Gastrocnemius medialis (tissue), 4 donors: ENCODE results near the gene TANC1. TPM values are rescaled to one million over a fixed set of nuclear protein-coding genes. Genes with fewer than 3 reads are reported as not detected.
"Not testable (repeated sequence)": the region's sequence is repeated elsewhere in the genome, so short reads cannot be mapped to it uniquely, and the experiment has no call there.

Source experiments
- ATAC-seq, 2 donors: fragments of 150-250 bp; one replicate each; pipeline ENCODE4 v1.9.1; 2016
- DNase-seq, 2 donors: peaks; one replicate each; pipeline ENCODE4 v3.0.0-alpha.2; 2019
- H3K27ac ChIP-seq, 4 donors: fragments of 200-600 bp; sonication (generic); 1 replicate in 1 of 4; 2 replicates in 3 of 4; pipeline ENCODE4 v1.5.1; 2016 to 2018; ENCODE audit warnings: mild to moderate bottlenecking in 2 of 4, moderate library complexity in 1 of 4
- H3K27me3 ChIP-seq, 3 donors: fragments of 200-600 bp; sonication (generic) in 2 of 3; 1 replicate in 1 of 3; 2 replicates in 2 of 3; pipeline versions ENCODE4 v1.5.1 to v1.6.0; 2016 to 2019; ENCODE audit warnings: mild to moderate bottlenecking in 1 of 3, moderate library complexity in 1 of 3
- H3K36me3 ChIP-seq, 2 donors: fragments of 200-600 bp; sonication (generic) in 1 of 2; one replicate each; pipeline ENCODE4 v1.5.1; 2017 to 2018
- H3K4me1 ChIP-seq, 2 donors: fragments of 200-600 bp; sonication (generic) in 1 of 2; one replicate each; pipeline ENCODE4 v1.5.1; 2016 to 2017; ENCODE audit warnings: mild to moderate bottlenecking in 2 of 2
- H3K4me3 ChIP-seq, 4 donors: fragments of 200-600 bp; sonication (generic) in 3 of 4; 1 replicate in 1 of 4; 2 replicates in 3 of 4; pipeline ENCODE4 v1.5.1; 2016 to 2019; ENCODE audit warnings: mild to moderate bottlenecking in 2 of 4
- H3K9me3 ChIP-seq, 3 donors: fragments of 200-600 bp; sonication (generic) in 2 of 3; 1 replicate in 1 of 3; 2 replicates in 2 of 3; pipeline ENCODE4 v1.5.1; 2016 to 2019
- POLR2A ChIP-seq, 2 donors: fragments of 450-650 bp; IDR thresholded peaks; one replicate each; pipeline ENCODE4 v1.6.1; 2017; ENCODE audit warnings: antibody characterized with exemption in 2 of 2, mild to moderate bottlenecking in 2 of 2, moderate library complexity in 2 of 2
- in situ Hi-C, 4 donors: fragments of 200-750 bp; cut with MboI; loops; one replicate each; pipeline versions ENCODE4 v1.15.0 to v1.8.0; 2017; ENCODE audit warnings: low sequenced_read_pairs in 4 of 4
- intact Hi-C: fragments of 100-400 bp; cut with DNase I; formaldehyde crosslinking; loops from one replicate; pipeline ENCODE4 v1.15.1; 2023; ENCODE audit warnings: low total_unique reads
- total RNA-seq, 4 donors: library from RNA; depleted of rRNA; stranded (reverse); fragments of >200 nt; gene quantifications; one replicate each; pipeline versions ENCODE4 v1.1.0 to v1.2.3, GENCODE V29; 2016
- TF ChIP-seq, protein P1 (sequence below), 5 experiments: fragments of 450-650 bp in 3 of 5; fragments of 200-600 bp in 2 of 5; sonication (generic) in 2 of 5; IDR thresholded peaks in 4 of 5; conservative IDR thresholded peaks in 1 of 5; 1 replicate in 4 of 5; 2 replicates in 1 of 5; pipeline ENCODE4 v1.5.1; 2016 to 2019; ENCODE audit warnings: antibody characterized with exemption in 5 of 5, mild to moderate bottlenecking in 3 of 5, moderate library complexity in 3 of 5

TANC1 gene
- total RNA-seq, 4 donors from 2014 or later: 5.1 to 9.9 (median 5.4) TPM

DNA sequence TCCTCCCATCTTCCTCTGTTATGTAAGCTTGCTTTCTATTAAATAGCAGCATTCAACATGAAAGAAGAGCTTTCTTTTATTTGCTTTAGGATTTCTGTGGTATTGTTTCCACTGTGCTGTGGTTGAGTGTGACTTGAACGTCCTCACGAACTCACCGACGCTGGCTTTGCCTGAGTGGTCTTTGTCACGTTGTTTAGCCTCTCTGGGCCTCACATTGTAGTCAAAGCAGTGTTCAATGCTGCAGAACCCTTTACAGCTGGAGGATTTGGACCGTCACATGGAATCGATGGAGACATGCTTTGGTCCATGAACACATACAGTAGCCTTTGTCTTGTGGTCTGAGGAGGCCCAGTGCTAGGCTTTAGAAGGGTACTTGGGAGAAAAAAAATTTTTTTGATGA is 66.3 kb downstream of the TANC1 start:
- no peaks in the 10 kb centered on the region for H3K9me3 ChIP-seq
- H3K36me3 ChIP-seq: no peaks in the 10 kb centered on the region
- DNase-seq (no peak), ATAC-seq (no peak)
- intact Hi-C loops (no loop called here), in situ Hi-C loops (no loop called here)
- H3K4me1 ChIP-seq: peaks cover 15 to 23% of the 10 kb centered on the region in 2 donors
- no peaks in the 10 kb centered on the region for H3K27me3 ChIP-seq
- no peak overlapping the region for H3K27ac ChIP-seq
- no peak overlapping the region for H3K4me3 ChIP-seq
- TF ChIP-seq POLR2A (IDR thresholded peaks at IDR 0.05): no peak
- TF ChIP-seq, protein P1, sequence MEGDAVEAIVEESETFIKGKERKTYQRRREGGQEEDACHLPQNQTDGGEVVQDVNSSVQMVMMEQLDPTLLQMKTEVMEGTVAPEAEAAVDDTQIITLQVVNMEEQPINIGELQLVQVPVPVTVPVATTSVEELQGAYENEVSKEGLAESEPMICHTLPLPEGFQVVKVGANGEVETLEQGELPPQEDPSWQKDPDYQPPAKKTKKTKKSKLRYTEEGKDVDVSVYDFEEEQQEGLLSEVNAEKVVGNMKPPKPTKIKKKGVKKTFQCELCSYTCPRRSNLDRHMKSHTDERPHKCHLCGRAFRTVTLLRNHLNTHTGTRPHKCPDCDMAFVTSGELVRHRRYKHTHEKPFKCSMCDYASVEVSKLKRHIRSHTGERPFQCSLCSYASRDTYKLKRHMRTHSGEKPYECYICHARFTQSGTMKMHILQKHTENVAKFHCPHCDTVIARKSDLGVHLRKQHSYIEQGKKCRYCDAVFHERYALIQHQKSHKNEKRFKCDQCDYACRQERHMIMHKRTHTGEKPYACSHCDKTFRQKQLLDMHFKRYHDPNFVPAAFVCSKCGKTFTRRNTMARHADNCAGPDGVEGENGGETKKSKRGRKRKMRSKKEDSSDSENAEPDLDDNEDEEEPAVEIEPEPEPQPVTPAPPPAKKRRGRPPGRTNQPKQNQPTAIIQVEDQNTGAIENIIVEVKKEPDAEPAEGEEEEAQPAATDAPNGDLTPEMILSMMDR (IDR thresholded peaks at IDR 0.05 in 4 of 5, conservative IDR thresholded peaks at IDR 0.05 in 1 of 5): no peak

DNA sequence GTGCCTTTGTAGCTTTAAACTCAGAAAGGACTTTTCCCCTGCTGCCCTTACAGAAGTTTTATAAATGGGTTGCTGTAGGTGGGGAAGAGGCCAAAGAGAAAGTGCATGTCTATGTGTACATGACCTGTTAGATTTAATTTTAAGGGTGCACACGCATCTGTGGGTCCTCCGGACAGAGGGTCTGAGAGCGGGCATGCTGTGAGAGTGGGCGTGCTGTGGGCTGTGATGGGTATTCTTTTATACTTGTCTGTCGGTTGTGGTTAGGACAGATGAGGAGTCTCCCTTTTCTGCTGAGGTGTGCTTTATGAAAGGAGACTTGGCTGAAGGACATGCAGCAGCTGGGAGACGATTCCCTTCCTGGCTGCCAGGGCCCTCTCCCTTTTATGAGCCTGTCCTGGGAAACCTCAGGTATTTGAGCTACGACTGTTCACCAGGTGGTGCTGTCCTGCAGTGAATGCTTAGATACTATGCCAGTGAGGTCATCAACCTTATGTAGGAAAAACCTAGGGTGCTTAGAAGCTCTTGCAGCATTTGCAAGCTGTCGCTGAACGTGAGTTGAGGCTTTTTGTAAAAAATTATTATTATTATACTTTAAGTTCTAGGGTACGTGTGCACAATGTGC is 67.5 kb downstream of the TANC1 start:
- Histone ChIP-seq H3K4me3 (no peak overlapping the region), H3K27me3 (no peaks in the 10 kb centered on the region), H3K36me3 (no peaks in the 10 kb centered on the region), H3K4me1 (peaks cover 8 to 14% of the 10 kb centered on the region in 2 donors), H3K9me3 (no peaks in the 10 kb centered on the region), H3K27ac (no peak overlapping the region)
- DNase-seq: no peak
- intact Hi-C loops: no loop called here
- in situ Hi-C loops: no loop called here
- TF ChIP-seq, protein P1 (IDR thresholded peaks at IDR 0.05 in 4 of 5, conservative IDR thresholded peaks at IDR 0.05 in 1 of 5): no peak
- TF ChIP-seq POLR2A (IDR thresholded peaks at IDR 0.05): no peak
- peak in 1 of 2 donors; percentile 66 for ATAC-seq

DNA sequence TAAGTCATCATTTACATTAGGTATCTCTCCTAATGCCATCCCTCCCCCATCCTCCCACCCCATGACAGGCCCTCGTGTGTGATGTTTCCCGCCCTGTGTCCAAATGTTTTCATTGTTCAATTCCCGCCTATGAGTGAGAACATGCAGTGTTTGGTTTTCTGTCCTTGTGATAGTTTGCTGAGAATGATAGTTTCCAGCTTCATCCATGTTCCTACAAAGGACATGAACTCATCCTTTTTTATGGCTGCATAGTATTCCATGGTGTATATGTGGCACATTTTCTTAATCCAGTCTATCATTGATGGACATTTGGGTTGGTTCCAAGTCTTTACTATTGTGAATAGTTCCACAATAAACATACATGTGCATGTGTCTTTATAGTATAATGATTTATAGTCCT is 68.0 kb downstream of the TANC1 start:
- H3K36me3 ChIP-seq, H3K4me1 ChIP-seq, H3K27ac ChIP-seq, H3K4me3 ChIP-seq, H3K9me3 ChIP-seq, H3K27me3 ChIP-seq, in situ Hi-C loops, DNase-seq, ATAC-seq, intact Hi-C loops: not testable (repeated sequence)

DNA sequence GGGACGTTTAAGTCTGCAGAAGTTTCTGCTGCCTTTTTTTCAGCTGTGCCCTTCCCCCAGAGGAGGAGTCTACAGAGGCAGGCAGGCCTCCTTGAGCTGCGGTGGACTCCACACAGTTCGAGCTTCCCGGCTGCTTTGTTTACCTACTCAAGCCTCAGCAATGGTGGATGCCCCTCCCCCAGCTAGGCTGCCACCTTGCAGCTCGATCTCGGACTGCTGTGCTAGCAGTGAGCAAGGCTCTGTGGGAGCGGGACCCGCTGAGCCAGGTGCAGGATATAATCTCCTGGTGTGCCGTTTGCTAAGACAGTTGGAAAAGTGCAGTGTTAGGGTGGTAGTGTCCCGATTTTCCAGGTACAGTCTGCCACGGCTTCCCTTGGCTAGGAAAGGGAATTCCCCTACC is 72.9 kb downstream of the TANC1 start:
- H3K9me3 ChIP-seq, intact Hi-C loops, DNase-seq, H3K4me1 ChIP-seq, in situ Hi-C loops, H3K27me3 ChIP-seq, H3K36me3 ChIP-seq, ATAC-seq, H3K4me3 ChIP-seq, H3K27ac ChIP-seq: not testable (repeated sequence)

DNA sequence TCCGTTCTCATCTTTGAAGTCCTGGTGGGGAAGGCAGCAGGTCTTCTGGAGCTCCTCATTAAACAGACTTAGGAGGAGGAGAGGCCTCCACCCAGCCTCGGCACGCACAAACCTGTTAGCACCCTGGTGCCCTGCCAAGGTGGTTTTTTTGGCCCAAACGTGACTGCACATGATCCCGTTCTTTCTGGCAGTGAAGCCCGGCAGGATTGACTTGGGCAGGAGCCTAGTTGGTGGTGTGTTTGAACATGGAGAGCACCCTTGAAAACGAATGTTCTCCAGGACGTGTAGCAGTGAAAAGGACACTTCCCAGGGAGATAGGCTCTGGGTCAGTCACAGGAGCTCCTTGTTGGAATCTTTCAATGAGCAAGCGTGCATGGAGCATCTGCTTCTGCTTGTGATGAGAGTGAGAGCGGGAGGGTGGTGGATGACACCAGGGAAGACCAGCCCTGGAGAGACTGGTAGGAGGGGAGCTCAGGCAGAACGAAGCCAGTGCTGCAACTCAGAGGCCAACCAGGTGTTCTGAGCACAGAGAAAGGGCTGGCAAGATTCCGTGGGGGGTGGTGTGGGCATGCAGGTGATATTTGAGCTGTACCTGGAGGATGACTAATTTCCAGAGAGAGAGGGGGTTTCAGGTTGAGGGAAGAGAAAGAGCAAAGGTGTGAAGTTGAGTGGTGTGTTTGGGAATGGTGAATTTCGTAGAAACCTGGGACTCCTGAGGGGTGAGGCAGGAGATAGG is 73.8 kb downstream of the TANC1 start:
- H3K4me1 ChIP-seq: no peaks in the 10 kb centered on the region
- no peak for TF ChIP-seq POLR2A (IDR thresholded peaks at IDR 0.05)
- TF ChIP-seq, protein P1 (IDR thresholded peaks at IDR 0.05 in 4 of 5, conservative IDR thresholded peaks at IDR 0.05 in 1 of 5): no peak
- in situ Hi-C loops (no loop called here), intact Hi-C loops (no loop called here)
- H3K36me3 ChIP-seq: no peaks in the 10 kb centered on the region
- no peaks in the 10 kb centered on the region for H3K9me3 ChIP-seq
- no peak overlapping the region for H3K27ac ChIP-seq
- H3K4me3 ChIP-seq: no peak overlapping the region
- ATAC-seq (no peak), DNase-seq (no peak)
- no peaks in the 10 kb centered on the region for H3K27me3 ChIP-seq
